ENCODE measurements around the gene OSBPL3.

GRCh38 chr7:24783698-24784097 is 196.3 kb downstream of the OSBPL3 start:
- TF ChIP-seq EP300 (IDR thresholded peaks at IDR 0.05), result no peak
- TF ChIP-seq CTCF (IDR thresholded peaks at IDR 0.05), result no peak
